BJ (cell line): Measurements from ENCODE around the gene HYLS1. TPM values are rescaled to one million over a fixed set of nuclear protein-coding genes. Genes with fewer than 3 reads are reported as not detected.
A peak's percentile ranks its signal among the peaks of the same experiment; 100 is the strongest.

ENCODE experiments used
- CTCF ChIA-PET: fragments of 350-600 bp; formaldehyde crosslinking; extraction: SDS; loops from one replicate; lab custom pipeline; 2021; ENCODE audit warnings: antibody characterized with exemption, inconsistent platforms; lab: Yijun Ruan, JAX
- POLR2A ChIA-PET: fragments of 300-600 bp; sonication (Branson Sonifier 250); formaldehyde crosslinking; extraction: SDS; loops from one replicate; lab custom pipeline; 2021; ENCODE audit warnings: antibody characterized with exemption; lab: Charles Lee
- DNase-seq: peaks from one replicate; pipeline ENCODE4 v3.0.0-alpha.2; 2011; ENCODE audit warnings: low read depth
- H3K27me3 ChIP-seq: 2 replicates; pipeline ENCODE4 v1.6.0; 2011; ENCODE audit warnings: low read length; ENCODE audit not compliant: control insufficient read depth, insufficient read depth
- H3K36me3 ChIP-seq: 2 replicates; pipeline ENCODE4 v1.5.1; 2011; ENCODE audit warnings: low read length; ENCODE audit not compliant: control insufficient read depth, insufficient read depth
- H3K4me3 ChIP-seq: 2 replicates; pipeline ENCODE4 v1.5.1; 2011; ENCODE audit warnings: low read depth, mild to moderate bottlenecking, control low read depth, low read length
- CTCF ChIP-seq: IDR thresholded peaks from 2 replicates; pipeline ENCODE4 v1.5.1; 2011; ENCODE audit warnings: low read depth, mild to moderate bottlenecking, control low read depth, inconsistent platforms, low read length, moderate library complexity; ENCODE audit not compliant: insufficient read depth
- polyA plus RNA-seq: library from polyadenylated mRNA; depleted of rRNA; stranded (reverse); fragments of >200 nt; gene quantifications from 2 replicates; pipeline ENCODE4 v1.2.3, GENCODE V29; 2011

HYLS1 gene
- polyA plus RNA-seq, 1 experiment: 4.3 TPM

GRCh38 chr11:125940145-125940544 is 52.7 kb downstream of the HYLS1 start:
- TF ChIP-seq CTCF: no peak
- Histone ChIP-seq H3K36me3 (no peaks in the 10 kb centered on the region), H3K4me3 (no peak overlapping the region), H3K27me3 (peaks cover 2% of the 10 kb centered on the region)
- ChIA-PET CTCF (interaction anchor here (1.5 to 4.7 kb wide), 5 partner anchors 12 to 253 kb away, joined by 3 to 40 read pairs (median 6); no protein-coding TSS in a partner anchor), POLR2A (no interaction called here)
- DNase-seq: no peak

GRCh38 chr11:125941267-125941618 is 53.8 kb downstream of the HYLS1 start:
- no peak overlapping the region for H3K4me3 ChIP-seq
- TF ChIP-seq CTCF: no peak
- DNase-seq: no peak
- H3K27me3 ChIP-seq: peaks cover 1% of the 10 kb centered on the region
- ChIA-PET CTCF (interaction anchor here (1.1 to 4.7 kb wide), 11 partner anchors 9 to 252 kb away, joined by 3 to 40 read pairs (median 6); no protein-coding TSS in a partner anchor), POLR2A (no interaction called here)
- H3K36me3 ChIP-seq: no peaks in the 10 kb centered on the region

- ChIA-PET POLR2A (no interaction called here), CTCF (interaction anchor here (0.8 to 4.7 kb wide), 21 partner anchors 10 to 256 kb away, joined by 3 to 40 read pairs (median 6); partner anchors contain the start of genes CDON and HYLS1)
- peak; percentile 78 for TF ChIP-seq CTCF
- Histone ChIP-seq H3K36me3 (no peaks in the 10 kb centered on the region), H3K4me3 (no peak overlapping the region), H3K27me3 (peaks cover 1% of the 10 kb centered on the region)
- no peak for DNase-seq
These were observed 54.4 kb downstream of the HYLS1 start for GRCh38 chr11:125941619-125942611.

GRCh38 chr11:125942771-125943428 is 55.4 kb downstream of the HYLS1 start:
- ChIA-PET CTCF (interaction anchor here (0.6 to 4.7 kb wide), 19 partner anchors 11 to 288 kb away, joined by 3 to 40 read pairs (median 3); partner anchors contain the start of gene CDON), POLR2A (no interaction called here)
- TF ChIP-seq CTCF: no peak
- peaks cover 1% of the 10 kb centered on the region for H3K27me3 ChIP-seq
- DNase-seq: no peak
- no peaks in the 10 kb centered on the region for H3K36me3 ChIP-seq
- H3K4me3 ChIP-seq: no peak overlapping the region
